K562 (cell line): Measurements from ENCODE around the gene OR5B21. TPM values are rescaled to one million over a fixed set of nuclear protein-coding genes. Genes with fewer than 3 reads are reported as not detected.

ENCODE experiments used
- PML ChIP-seq: IDR thresholded peaks from 2 replicates; pipeline ENCODE4 v1.6.1; 2012; ENCODE audit warnings: low read length, inconsistent platforms
- polyA plus RNA-seq, 8 experiments: library from polyadenylated mRNA; depleted of rRNA in 4 of 8; stranded (reverse) in 5 of 8; unstranded in 3 of 8; fragments of >200 nt; fragmentation: Nextera tagmentation in 2 of 8; fragmentation: Illumina TruSeq in 1 of 8; extraction: Ambion mirVana in 2 of 8; extraction: Trizol in 1 of 8; gene quantifications; 2 replicates each; pipeline versions ENCODE4 v1.2.1 to v1.2.3, GENCODE V29; 2011 to 2014; ENCODE audit warnings: inconsistent platforms in 1 of 8, missing spikeins in 1 of 8
- total RNA-seq, 7 experiments: library from RNA; depleted of rRNA in 6 of 7; stranded (reverse); fragments of >200 nt in 6 of 7; fragmentation: Illumina TruSeq in 2 of 7; extraction: Trizol in 2 of 7; gene quantifications; 2 replicates each; pipeline versions ENCODE4 v1.2.1 to v1.2.3, GENCODE V29; 2011 to 2021; ENCODE audit warnings: low replicate concordance in 1 of 7
- TF ChIP-seq, protein P1 (sequence below): fragments of 250-450 bp; sonication (Bioruptor Pico); IDR thresholded peaks from 2 replicates; pipeline ENCODE4 v1.5.0; 2021; ENCODE audit warnings: mild to moderate bottlenecking, moderate library complexity
- TF ChIP-seq, protein P2 (sequence below), 2 experiments: fragments of 450-650 bp; IDR thresholded peaks; 2 replicates each; pipeline ENCODE4 v1.6.1; 2016; ENCODE audit warnings: mild to moderate bottlenecking in 2 of 2, borderline replicate concordance in 1 of 2, low read depth in 1 of 2, moderate library complexity in 1 of 2

The OR5B21 gene
- total and polyA plus RNA-seq, 9 of the 15 experiments (the other 6 are each of a cell fraction or from before 2014, with no cell fraction given) = not detected

DNA sequence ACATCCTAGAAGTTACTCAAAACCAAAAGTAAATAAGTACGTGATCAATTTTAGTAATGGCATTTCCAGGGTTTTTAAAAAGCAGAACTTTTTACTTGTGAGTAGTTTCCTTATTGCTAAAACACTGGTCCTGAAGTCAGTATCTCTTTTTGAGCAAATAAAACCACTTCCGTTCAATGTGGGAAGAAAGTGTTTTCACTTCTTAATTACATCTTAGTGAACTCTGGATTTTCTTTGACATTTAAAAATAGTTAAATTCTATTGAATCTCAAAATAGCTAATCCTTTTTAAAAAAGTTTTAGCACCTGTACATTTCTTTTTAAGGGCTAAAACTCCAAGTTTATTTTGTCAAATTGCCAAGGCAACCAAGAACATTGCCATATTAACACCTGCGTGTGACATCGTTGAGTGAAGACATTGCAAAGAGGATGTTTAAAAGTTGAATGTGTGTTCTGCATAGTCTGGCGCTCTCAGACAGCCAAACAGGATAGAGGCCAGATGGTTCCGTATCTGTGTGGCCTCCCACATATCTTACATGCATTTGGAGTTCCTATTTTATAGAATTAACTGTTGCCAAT lies 17.2 kb upstream of the OR5B21 start (continued):
- TF ChIP-seq, protein P1, sequence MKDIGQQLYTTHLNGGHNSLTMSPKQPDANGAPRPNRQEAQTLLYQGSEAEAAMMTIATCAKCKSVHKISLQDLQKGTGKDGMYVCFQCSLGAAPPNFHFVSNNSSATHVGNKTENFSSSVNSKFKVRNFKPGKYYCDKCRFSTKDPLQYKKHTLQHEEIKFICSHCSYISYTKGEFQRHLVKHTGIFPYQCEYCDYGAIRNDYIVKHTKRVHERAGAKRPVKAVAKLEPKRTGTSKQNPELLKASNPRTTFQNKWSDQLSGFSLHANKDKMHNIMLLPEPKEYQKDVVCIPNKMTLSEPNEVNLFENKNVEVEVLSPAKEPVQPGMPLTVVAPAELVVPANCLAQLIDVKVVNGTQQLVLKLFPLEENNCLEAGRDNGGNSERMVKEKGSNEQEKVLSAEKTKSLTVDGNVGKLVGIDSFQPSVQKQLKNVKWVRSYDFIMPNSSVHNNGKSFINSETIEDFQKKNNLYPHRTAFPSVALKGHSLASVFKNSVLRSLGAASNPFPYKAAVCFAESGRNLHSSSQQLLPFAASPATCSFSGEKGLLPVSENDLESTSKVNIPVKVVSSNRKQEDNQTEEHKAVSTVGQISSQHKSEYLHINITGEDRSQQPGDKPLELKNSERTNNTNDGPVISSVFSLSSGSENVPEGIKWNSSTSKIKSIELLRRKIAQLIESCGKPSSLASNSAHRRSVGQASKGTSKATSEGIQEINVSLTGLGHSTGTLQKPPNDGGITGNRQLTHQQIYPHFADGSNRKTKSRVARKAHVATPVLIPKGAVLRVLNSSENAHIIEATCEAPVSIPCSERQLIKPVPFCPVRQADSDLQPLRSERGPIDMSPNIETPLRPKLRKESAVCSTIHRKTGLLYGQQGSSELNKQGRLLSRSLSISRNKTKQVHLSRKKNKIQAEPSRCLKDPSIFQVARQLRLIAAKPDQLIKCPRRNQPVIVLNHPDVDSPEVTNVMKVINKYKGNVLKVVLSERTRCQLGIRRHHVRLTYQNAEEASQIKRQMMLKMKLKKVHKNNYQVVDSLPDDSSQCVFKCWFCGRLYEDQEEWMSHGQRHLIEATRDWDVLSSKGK = no peak
- no peak for TF ChIP-seq PML
- TF ChIP-seq, protein P2, sequence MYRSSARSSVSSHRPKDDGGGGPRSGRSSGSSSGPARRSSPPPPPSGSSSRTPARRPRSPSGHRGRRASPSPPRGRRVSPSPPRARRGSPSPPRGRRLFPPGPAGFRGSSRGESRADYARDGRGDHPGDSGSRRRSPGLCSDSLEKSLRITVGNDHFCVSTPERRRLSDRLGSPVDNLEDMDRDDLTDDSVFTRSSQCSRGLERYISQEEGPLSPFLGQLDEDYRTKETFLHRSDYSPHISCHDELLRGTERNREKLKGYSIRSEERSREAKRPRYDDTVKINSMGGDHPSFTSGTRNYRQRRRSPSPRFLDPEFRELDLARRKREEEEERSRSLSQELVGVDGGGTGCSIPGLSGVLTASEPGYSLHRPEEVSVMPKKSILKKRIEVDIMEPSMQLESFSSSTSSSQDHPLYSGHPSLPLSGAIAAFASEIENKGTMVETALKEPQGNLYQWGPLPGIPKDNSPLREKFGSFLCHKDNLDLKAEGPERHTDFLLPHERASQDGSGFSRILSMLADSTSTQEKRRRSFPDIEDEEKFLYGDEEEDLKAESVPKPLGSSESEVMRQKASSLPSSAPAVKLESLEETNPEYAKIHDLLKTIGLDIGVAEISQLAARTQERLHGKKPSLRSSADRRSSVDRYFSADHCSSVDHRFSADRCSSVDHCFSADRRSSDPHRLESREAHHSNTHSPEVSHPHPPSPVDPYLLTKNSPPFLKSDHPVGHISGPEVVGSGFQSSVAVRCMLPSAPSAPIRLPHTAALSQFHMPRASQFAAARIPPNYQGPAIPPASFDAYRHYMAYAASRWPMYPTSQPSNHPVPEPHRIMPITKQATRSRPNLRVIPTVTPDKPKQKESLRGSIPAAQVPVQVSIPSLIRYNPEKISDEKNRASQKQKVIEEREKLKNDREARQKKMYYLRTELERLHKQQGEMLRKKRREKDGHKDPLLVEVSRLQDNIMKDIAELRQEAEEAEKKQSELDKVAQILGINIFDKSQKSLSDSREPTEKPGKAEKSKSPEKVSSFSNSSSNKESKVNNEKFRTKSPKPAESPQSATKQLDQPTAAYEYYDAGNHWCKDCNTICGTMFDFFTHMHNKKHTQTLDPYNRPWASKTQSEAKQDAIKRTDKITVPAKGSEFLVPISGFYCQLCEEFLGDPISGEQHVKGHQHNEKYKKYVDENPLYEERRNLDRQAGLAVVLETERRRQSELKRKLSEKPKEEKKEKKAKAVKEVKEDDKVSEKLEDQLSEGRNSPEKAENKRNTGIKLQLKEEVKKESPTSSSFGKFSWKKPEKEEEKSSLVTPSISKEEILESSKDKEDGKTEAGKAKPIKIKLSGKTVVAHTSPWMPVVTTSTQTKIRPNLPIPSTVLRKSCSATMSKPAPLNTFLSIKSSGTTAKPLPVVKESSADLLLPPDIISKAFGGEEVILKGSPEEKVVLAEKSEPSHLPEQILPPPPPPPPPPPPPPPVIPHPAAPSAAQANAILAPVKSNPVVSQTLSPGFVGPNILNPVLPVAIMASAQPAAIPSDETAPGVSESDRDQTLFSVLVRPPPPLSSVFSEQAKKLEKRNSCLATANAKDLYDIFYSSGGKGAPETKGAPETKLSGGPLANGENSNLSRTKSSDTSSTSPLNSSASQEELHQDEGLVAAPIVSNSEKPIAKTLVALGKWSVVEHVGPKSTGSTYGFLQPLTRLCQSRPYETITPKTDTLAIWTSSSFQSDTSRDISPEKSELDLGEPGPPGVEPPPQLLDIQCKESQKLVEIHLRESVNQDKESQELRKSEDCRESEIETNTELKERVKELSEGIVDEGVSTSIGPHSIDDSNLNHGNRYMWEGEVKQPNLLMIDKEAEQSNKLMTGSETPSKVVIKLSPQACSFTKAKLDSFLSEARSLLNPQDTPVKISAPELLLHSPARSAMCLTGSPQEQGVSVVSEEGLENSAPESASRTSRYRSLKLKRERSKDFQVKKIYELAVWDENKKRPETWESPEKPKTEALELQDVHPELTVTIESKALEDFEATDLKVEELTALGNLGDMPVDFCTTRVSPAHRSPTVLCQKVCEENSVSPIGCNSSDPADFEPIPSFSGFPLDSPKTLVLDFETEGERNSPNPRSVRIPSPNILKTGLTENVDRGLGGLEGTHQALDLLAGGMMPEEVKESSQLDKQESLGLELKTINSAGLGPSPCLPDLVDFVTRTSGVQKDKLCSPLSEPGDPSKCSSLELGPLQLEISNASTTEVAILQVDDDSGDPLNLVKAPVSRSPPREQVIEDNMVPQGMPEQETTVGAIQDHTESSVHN (IDR thresholded peaks at IDR 0.05; ENCODE audit: borderline replicate concordance in 1 of 2, low read depth in 1 of 2) = no peak
